ENCODE data around the gene SFMBT1. TPM values are rescaled to one million over a fixed set of nuclear protein-coding genes. Genes with fewer than 3 reads are reported as not detected.

Gene SFMBT1
- total and polyA plus RNA-seq, 2 of the 8 experiments (the other 6 are each of a cell fraction or from before 2014, with no cell fraction given) = 8.1 to 16.8 TPM

DNA sequence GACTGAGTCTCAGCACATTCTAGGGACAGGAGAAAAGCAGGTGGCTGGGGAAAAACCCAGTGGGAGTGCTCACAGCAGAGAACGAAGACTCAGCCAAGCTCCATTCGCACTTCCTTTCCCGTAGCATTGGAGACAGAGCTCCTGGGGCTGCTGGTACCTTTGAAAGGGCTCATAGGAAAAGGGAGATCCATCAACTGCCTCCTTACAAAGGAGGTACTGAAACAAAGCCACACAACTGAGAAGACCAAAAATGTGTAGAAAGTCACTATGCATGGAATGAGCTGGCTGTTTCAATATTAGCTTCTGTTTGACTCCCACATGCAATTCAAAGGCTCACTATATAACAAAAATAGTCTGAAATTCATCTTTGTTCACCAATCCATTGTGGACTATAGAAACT, 165.4 kb downstream of the SFMBT1 start:
- no peak for FAIRE-seq

More for the DNA sequence above, 165.4 kb downstream of the SFMBT1 start:
- H3K9me3 ChIP-seq (ENCODE audit: insufficient read depth in 2 of 2, low read depth in 1 of 2, low read length in 1 of 2) = no peaks in the 10 kb centered on the region
- no peak overlapping the region for H3K56ac ChIP-seq (replicated peaks; ENCODE audit: insufficient read length, low read depth, low read length)
- H3K4me3 ChIP-seq (ENCODE audit: extremely low read depth in 1 of 4, insufficient read depth in 2 of 4, low read depth in 3 of 4, low read length in 4 of 4) = no peak overlapping the region
- peaks cover 0 to 17% of the 10 kb centered on the region in 2 experiments; a peak in 2 of 4 replicates for H3K79me2 ChIP-seq (ENCODE audit: control insufficient read depth in 1 of 2, insufficient read depth in 2 of 2, low read length in 2 of 2)
- no peak overlapping the region for H2BK15ac ChIP-seq (ENCODE audit: low read length)
- TF ChIP-seq BCL11A (IDR thresholded peaks at IDR 0.05; ENCODE audit: low read depth in 2 of 2, low read length in 2 of 2) (no peak), PHF8 (conservative IDR thresholded peaks at IDR 0.05; ENCODE audit: low read depth, low read length) (no peak), SP1 (IDR thresholded peaks at IDR 0.05; ENCODE audit: low read depth, low read length) (no peak), SIN3A (conservative IDR thresholded peaks at IDR 0.05 in 1 of 2, IDR thresholded peaks at IDR 0.05 in 1 of 2; ENCODE audit: low read depth in 1 of 2, low read length in 2 of 2) (no peak), TAF7 (optimal IDR thresholded peaks at IDR 0.05; ENCODE audit: borderline replicate concordance, low read depth, low read length) (no peak)
- no peaks in the 10 kb centered on the region for H3K27me3 ChIP-seq (replicated peaks in 1 of 4; ENCODE audit: control insufficient read depth in 3 of 4, extremely low read depth in 1 of 4, insufficient read depth in 3 of 4, low read length in 3 of 4)
- H4K8ac ChIP-seq (ENCODE audit: extremely low read depth, insufficient read depth, low read length) = no peak overlapping the region
- peaks cover 0 to 2% (median 0%) of the 10 kb centered on the region in 4 experiments; a peak in 1 of 8 replicates for H3K36me3 ChIP-seq (ENCODE audit: control insufficient read depth in 2 of 4, insufficient read depth in 4 of 4, low read length in 3 of 4)
- no peak overlapping the region for H3K14ac ChIP-seq (ENCODE audit: insufficient read length)
- H3K79me1 ChIP-seq (ENCODE audit: low read depth, low read length) = peaks cover 7% of the 10 kb centered on the region
- H2BK120ac ChIP-seq (replicated peaks; ENCODE audit: low read depth, low read length) = no peak overlapping the region
- H4K5ac ChIP-seq (ENCODE audit: insufficient read length, low read depth, low read length) = no peak overlapping the region
- no peak overlapping the region for H3K27ac ChIP-seq (ENCODE audit: low read depth, low read length)
- H3K4me1 ChIP-seq (replicated peaks in 1 of 4; ENCODE audit: control insufficient read depth in 3 of 4, insufficient read depth in 4 of 4, low read length in 3 of 4) = peaks cover 0 to 5% (median 2%) of the 10 kb centered on the region in 4 experiments; a peak in 3 of 7 replicates
- H4K91ac ChIP-seq (replicated peaks; ENCODE audit: insufficient read length, low read length) = no peak overlapping the region
- no peak overlapping the region for H2BK12ac ChIP-seq (ENCODE audit: low read depth, low read length)
- H3K4me2 ChIP-seq (ENCODE audit: insufficient read depth in 1 of 2, low read depth in 2 of 2, low read length in 2 of 2) = no peak overlapping the region
- H4K20me1 ChIP-seq (replicated peaks in 1 of 2; ENCODE audit: control insufficient read depth in 1 of 2, insufficient read depth in 2 of 2, low read length in 2 of 2) = peaks cover 0 to 9% of the 10 kb centered on the region in 2 experiments
- no peak overlapping the region for H3K4ac ChIP-seq (replicated peaks; ENCODE audit: insufficient read length, low read depth, low read length)
- CTCF ChIA-PET (ENCODE audit: partially characterized antibody) = interaction anchor here (1.1 to 3.1 kb wide), 10 partner anchors 9 to 409 kb away, joined by 3 to 20 read pairs (median 6); no protein-coding TSS in a partner anchor
- no peak overlapping the region for H2AK5ac ChIP-seq (ENCODE audit: low read depth, low read length)
- H3K23me2 ChIP-seq (ENCODE audit: low read depth, low read length) = no peaks in the 10 kb centered on the region
- 70% methylated on average over 3 of the region's 3 CpGs; no CpG with 5 or more reads in 1 of the 2 experiments for WGBS, 2 experiments (ENCODE audit: extremely low coverage in 1 of 2, insufficient coverage in 1 of 2, insufficient read length in 1 of 2, insufficient replicate concordance in 2 of 2, low coverage in 1 of 2, low lambda C conversion rate in 2 of 2, missing lambda C conversion rate in 1 of 2)
- H3K18ac ChIP-seq (ENCODE audit: extremely low read depth, low read length) = no peak overlapping the region
- POLR2A ChIA-PET (ENCODE audit: partially characterized antibody) = no interaction called here
- no peak overlapping the region for H2BK20ac ChIP-seq (ENCODE audit: low read length)
- H3K9ac ChIP-seq (replicated peaks in 1 of 4; ENCODE audit: extremely low read depth in 1 of 4, low read depth in 3 of 4, low read length in 3 of 4) = no peak overlapping the region
- no peak overlapping the region for H2BK5ac ChIP-seq (ENCODE audit: low read depth, low read length)
- no peak overlapping the region for H2AFZ ChIP-seq (ENCODE audit: low read length)
- no peak for DNase-seq (ENCODE audit: low read depth in 1 of 2, low spot score in 2 of 2)
- no peak overlapping the region for H3K23ac ChIP-seq (ENCODE audit: insufficient read length)
